Loucy (cell line): ENCODE data around the gene JPH3.

Source experiments
- EZH2phosphoT487 ChIP-seq: fragments of 200-600 bp; IDR thresholded peaks from 2 replicates; pipeline ENCODE4 v1.6.1; 2018; ENCODE audit warnings: antibody characterized with exemption, mild to moderate bottlenecking, moderate library complexity, borderline replicate concordance
- TF ChIP-seq, protein P1 (sequence below): fragments of 200-600 bp; sonication (generic); conservative IDR thresholded peaks from 2 replicates; pipeline ENCODE4 v1.5.1; 2014; ENCODE audit warnings: mild to moderate bottlenecking, antibody characterized with exemption, low read length

DNA sequence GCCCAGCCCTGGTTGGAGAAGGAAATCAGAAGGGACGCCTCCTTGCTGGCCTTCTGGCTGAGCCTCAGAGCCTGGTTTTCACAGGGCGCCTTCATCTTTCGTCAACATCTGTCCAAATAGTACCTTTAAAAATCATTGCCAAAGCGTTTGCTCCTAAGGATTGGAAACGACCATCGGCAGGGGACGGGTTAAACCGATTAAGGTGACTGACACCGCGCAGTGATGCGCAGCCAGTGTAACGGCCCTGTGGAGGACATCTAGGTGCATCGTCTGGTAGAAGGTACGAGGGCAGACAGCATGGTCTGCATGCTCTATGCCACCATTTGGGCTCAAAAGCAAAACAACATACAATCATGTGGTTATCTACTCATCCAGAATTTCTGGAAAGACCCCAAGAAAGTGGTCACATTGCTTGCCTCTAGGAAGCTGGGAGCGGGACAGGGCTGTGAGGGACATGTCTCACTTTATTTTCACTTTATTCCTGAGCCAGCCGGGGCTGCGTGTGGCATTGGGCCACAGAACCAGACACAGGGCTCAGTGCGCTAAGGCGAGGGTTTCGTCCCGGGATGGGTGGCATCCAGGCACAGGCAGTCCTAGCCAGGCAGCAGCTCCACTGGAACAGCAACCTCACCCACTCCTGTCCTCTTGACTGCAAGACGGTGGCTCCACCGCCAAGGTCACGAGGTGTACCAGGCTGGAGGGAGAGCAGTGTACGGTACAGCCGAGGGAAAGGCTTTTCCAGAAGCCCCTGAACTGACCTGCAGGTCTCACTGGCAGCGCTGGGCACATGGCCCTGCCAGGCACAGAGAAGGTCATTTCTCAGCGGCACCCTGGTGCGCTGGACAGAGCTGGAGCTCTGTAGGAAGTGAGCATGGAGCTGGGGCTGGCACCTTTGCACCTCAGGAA, 40.9 kb upstream of the JPH3 start:
- TF ChIP-seq, protein P1, sequence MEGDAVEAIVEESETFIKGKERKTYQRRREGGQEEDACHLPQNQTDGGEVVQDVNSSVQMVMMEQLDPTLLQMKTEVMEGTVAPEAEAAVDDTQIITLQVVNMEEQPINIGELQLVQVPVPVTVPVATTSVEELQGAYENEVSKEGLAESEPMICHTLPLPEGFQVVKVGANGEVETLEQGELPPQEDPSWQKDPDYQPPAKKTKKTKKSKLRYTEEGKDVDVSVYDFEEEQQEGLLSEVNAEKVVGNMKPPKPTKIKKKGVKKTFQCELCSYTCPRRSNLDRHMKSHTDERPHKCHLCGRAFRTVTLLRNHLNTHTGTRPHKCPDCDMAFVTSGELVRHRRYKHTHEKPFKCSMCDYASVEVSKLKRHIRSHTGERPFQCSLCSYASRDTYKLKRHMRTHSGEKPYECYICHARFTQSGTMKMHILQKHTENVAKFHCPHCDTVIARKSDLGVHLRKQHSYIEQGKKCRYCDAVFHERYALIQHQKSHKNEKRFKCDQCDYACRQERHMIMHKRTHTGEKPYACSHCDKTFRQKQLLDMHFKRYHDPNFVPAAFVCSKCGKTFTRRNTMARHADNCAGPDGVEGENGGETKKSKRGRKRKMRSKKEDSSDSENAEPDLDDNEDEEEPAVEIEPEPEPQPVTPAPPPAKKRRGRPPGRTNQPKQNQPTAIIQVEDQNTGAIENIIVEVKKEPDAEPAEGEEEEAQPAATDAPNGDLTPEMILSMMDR, result no peak
- TF ChIP-seq EZH2phosphoT487, result no peak
